HG02678 (cell line): ENCODE measurements around the gene SP100.
"Not testable (repeated sequence)": the region's sequence is repeated elsewhere in the genome, so short reads cannot be mapped to it uniquely, and the experiment has no call there.

Source experiments
- ATAC-seq: cut with Tn5 transposase; IDR thresholded peaks from one replicate; pipeline ENCODE4 v1.9.1; 2021; ENCODE audit warnings: mild to moderate bottlenecking, moderate library complexity; ENCODE audit not compliant: unreplicated experiment

SP100 gene

DNA sequence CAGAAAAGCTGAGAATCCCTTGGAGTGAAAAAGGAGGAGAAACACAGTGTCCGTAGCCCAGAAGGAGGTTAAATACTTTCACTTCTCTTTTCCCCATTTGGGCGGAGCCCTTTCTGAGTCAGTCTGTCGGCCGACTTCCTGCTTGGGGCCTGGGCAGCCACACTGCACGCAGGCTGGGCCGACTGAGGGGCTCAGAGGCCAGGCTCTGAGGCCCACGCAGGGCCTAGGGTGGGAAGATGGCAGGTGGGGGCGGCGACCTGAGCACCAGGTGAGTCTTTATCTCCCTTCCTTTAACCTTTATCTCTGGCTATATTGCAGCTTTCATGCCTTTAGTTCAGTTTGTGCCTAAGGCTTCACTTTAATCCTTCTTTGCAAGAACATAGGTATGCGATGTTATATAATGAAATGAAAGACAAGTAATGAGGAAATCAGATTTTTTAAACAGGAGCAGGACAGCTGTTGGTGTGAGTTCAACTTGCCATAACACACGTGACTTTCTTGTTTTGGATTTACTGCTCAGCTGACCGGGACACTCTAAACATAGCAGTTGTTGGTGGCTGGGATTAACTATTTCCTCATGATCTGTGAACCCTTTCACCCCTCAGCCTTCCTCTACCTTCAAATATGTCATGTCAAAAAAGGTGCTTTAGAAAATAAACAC is at the start of gene SP100:
Gene SP100 (plus strand): TSS at position 141 of the 661 bp plus-strand sequence. CDS start 96 bp downstream, at position 237.
- peak; percentile 75 for ATAC-seq

DNA sequence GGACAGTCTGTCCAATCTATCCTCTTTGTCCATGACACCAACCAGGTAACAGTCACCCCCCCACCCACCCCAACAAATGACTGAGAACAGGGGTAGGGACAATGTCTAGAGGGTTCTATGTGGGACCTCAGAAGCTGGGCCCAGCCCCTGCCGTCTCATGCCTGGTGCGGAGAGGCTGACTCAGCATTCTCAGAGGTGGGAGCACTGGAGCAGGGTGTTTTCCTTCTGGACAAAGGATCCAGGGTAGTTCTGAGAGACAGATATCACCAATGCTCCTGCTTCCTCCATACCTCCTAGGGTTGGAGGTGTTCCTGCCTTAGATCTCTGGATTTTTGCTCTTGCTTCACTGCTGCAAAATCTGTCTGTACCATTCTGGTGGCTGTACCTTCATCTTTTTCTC is 33.9 kb upstream of the SP100 start:
- ATAC-seq: no peak

DNA sequence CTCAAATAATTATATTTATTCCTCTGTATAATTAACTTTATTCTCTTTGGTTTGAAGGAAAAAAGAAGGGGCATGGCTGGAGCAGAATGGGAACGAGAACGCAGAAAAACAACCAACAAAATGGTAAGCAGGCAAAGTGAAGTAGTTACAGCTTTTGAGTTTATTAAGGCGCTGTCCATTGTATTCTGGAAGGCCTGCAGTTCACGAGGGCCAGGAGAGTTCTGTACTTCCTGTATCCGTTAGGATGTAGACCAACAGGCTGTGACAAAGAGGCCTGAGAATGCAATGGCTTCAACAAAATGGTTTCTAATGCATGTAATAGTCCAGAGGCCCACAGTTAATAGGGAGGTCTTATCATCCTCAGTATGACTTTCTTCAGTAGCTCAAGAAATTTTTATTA is 32.5 kb upstream of the SP100 start:
- ATAC-seq: no peak

DNA sequence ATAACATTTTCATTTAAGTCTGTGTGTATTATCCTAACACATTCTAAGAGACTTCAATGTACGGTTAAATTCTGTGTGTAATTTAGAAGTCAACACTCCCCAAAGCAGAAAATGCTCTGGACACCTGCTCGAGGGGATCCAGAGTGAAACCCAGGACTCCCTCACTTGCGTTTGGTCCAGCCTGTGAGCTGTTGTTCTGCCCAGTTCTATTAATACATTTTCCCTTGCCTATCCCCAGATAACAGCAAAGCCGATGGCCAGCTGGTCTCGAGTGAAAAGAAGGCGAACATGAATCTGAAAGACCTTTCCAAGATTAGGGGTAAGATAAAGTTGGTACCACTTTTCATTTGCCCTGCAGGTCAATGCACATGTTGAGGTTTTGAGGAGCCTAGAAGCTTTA is 31.0 kb upstream of the SP100 start:
- no peak for ATAC-seq

DNA sequence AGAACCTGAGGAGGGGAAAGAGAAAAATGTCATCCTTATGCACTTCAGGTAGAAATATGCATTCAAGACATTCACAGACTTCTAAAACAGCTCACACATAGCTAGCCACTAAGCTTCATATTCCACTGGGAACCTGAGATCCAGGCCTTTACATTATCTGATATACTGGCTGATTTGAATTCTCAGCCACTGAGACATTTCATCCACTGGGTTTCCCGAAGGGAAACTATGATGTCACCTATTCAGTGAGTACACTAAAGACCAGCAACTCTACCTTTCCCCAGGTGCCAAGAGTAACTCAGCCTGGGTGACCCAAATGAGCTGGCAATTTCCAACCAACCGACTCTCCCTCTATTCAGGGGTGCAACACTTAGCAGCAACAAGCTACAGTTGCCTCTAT is 21.7 kb upstream of the SP100 start:
- no peak for ATAC-seq

DNA sequence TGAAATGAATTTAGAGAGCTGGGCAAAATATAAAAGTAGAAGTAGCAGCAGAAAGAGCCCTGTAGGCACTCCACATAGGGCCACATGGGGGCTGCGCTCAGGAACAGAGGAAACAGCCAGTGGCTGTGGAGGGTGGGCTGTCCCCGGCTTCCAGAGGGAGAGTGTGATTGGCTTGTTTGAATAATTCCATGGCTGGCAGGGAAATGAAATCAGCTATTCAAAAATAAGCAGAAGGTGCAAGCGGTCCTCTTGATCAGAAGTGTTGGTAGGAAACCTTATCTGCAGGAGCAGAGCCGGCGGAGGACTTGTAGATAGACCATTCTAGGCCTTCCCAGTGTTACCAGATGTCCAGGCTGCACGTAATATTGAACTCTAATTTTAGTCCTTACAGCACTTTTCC is 17.3 kb upstream of the SP100 start:
- not testable (repeated sequence) for ATAC-seq

DNA sequence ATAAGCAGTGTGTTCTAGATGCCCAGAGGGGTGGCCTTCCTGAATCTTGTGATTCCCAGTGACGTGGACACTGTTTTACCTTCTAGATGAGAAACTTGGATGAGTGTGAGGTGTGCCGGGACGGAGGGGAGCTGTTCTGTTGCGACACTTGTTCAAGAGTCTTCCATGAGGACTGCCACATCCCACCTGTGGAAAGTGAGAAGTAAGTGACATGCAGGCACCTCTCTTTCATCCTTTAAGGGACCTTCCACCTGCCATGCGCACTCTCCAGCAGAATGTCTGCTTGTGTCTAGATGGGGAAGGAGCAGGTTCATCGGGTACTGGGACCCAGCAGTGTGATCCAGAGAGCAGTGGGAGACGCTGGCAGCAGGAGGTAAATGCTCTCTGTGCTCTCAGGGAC is 16.0 kb upstream of the SP100 start:
- no peak for ATAC-seq

DNA sequence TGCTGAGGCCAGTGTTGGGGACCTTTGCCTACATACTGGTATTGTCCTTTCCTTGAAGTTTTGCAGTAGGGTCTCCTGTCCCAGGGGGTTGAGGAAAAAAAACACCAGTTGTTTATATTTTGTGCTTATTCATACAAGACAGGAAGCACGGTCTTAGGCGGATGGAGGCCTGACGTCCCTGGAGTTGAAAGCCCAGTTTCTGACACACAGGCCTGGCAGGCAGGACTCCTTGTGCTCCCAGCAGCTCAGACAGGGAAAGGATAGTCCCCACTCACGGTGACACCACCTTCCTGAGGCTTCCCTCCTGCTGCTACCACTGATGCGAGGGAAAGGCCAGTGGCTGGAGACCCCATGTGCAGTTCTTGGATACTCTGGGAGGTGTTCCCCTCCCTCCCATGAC is 15.5 kb upstream of the SP100 start:
- no peak for ATAC-seq

DNA sequence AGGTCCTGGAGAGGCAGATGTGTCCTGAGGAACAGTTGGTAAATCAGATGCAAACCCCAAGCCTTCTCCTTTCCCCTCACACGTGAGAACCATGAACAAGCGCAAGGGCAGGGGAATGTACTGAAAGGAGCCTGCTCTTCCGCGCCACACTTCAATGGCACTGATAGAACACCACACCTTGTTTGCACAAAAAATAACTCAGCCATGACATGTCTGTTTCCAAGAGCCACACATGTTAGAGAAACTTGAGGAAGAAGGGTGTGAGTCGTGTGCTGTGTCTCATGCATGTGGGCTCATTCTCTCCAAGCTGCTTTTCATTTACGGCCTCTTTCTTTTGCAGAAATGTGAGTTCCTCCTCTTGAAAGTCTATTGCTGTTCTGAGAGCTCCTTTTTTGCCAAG is 15.0 kb upstream of the SP100 start:
- ATAC-seq: not testable (repeated sequence)

DNA sequence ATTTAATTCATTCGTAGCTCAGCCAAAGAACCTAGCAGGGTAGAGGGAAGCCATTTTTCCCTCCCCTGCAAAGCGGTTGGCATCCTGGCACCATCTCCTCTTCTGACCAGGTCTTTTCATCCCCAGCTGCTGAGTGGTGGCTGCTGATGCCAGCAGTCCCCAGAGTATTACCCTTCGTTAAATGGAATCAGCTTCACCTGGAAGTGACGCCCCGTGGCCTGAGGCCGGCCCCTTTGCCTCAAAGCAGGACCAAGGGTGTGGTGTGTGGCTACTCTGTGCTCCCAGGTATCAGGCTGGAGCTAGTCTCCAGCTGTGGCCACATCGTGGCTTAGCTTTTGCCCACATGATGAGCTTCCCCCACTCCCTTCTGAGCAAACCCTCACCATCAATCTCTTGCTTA is 12.3 kb upstream of the SP100 start:
- no peak for ATAC-seq

DNA sequence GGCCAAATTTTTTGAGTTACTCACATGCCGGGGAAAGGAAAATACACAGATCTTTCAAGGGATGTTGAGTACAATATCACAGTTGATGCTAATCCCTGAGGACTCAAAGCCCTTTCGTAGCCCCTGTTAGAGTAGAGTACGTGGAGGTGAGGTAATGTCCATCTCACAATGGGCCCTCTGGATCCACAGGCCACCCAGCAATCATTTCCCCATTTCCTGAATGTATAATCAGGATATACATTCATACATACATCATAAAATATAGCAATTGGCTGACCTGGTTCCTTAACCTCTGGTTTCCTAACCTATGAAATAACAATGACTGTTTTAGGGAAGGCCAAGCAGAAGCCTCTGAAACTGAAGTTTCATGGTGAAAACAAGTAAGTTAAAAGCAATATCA is 10.2 kb upstream of the SP100 start:
- ATAC-seq: no peak

DNA sequence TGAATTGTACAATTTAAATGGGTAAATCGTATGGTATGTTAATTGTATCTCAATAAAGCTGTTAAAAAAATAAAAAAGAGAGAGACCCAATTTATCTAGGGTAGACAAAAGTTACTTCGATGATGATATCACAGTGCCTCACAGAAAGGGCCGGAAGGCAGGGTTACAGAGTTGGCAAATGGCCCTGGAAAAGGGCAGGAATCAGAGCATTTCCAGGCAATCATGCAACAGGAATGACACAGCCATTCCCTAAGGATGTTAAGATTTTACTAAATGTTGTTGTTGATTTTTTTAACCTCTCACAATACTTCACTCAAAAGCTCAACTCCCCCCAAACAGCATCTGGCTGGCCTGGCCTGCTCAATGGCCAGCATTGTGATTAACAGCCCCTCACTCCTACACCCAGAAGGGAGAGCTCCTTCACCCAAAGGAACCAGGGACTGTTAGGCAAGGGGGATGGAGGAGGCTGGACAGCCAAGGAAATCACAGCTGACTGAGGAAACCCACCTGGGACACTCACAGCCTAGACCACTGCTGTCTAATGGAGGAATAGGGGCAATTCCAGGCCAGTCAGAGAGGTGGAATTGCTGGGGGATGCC is 7.7 kb upstream of the SP100 start:
- no peak for ATAC-seq

DNA sequence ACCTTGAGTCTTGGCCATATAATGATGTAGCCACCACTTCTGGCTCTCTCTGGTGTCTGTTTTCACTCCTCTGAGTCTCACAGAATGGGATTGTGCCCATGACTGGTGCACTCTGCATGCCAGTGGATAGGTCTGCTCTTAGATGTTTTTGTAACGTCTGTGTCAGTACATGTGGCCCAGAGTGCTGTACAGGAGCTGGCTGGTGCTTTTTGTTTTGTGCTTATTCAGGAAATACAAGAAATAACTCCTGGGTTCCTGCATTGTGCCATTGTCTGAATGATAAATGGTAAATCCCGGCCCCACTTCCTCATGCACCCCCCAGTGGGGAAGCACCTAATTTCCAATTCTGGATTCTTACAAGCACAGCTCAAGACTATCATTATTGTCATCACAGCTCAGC is 6.7 kb upstream of the SP100 start:
- not testable (repeated sequence) for ATAC-seq

DNA sequence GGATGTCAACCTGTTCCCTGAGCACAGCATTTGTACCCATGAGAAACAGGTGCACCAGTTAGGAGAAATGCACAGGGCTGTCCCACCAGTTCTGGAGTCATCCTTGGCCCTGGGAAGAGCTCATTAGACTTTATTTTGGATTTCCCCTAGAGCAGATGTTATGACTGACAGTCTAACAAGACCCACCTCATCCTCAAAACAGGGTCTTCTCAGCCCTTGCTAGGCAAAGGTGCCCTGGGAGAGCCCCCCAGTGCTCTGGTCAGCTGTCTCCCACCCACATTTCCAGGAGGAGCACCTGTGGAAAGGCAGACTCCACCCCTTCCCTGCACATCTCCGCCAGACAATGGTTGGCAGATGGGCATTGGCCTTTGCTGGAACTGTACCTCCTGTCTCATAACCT is 5.7 kb upstream of the SP100 start:
- no peak for ATAC-seq

DNA sequence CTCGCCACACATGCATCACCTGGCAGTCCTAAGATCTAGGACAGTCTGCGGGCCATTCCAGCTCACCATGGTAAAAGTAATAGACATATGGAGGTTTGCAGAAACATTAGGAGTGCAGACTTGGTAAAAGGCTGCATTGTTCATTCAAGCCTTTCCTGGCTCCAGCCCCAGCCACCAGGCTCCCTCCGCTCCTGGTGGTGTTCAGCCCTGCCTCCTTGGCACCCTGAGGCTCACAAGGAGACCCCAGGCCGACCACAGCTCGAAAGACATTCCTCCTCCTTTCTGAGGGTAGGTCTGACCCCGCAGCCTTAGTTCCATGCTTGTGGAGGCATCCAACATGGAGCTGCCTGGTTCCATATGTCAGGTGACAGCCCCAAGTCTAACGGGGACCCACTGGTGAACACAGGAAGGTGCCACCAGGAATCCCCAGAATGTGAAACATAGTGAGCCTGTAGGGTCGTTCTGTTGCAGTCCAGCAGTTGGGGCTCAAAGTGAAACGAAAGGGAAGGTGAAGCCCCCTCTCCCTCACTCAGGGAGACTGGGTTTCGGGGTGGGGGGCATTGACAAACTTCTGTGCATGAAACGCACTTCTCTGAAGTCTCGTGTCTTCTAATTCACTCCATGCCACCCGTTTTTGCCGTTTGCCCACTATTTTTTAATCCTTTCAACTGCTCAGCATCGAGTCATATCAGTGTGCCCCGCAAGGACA is 5.0 kb upstream of the SP100 start:
- no peak for ATAC-seq

DNA sequence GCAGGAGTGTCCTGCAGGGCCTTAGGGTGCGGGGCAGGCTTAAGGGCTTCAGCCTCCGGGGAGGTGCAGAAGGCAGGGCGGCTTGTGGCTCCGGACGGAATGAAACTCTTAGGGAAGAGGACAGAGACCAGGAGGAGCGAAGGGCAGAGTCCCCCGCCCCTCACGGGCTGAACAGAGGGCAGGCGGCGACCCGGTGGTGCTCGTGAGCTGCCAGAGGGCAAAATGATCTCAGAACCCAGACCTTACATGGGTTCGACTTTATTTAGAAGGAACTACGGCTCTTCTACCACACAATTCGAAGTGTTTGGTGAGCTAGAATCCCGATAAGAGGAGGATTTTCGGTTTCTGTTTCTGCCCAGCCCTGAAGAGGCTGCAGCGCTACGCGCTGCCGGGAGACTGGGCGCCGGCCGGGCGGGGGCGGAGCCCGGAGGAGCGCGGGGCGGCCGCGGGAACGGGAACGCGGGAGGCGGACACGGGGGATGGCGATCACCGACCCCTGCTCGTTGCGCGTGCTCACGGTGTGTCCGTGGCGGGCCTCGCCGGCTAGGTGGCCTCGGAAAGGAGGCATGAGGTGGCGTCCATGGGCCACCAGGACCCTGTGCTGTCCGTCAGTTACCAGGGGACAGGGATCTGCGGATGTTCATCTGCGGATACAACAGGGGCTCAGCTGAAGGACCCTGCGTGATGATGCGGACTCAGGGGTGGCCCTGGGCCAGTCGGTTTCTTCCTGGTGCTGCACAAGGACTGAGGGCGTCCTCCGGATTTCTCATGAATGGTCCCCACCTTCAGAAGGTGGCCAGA is 4.2 kb upstream of the SP100 start:
- peak; percentile 54 for ATAC-seq

DNA sequence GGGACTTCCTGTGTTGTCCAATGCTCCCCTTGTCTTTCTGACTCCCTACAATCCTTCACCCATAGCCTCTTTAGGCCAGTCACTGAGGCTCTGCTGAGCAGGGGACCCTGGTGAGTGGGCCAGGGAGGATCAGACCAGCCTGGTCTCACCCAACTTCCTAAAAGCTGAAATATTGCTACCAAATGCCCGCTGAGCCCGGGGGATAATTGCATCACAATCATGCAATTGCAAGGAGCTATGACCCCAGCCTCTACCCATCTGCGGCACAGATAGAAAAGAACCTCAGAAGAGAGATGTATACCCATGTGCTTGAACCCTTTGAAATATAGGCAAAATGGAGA is 3.7 kb upstream of the SP100 start:
- ATAC-seq: no peak

DNA sequence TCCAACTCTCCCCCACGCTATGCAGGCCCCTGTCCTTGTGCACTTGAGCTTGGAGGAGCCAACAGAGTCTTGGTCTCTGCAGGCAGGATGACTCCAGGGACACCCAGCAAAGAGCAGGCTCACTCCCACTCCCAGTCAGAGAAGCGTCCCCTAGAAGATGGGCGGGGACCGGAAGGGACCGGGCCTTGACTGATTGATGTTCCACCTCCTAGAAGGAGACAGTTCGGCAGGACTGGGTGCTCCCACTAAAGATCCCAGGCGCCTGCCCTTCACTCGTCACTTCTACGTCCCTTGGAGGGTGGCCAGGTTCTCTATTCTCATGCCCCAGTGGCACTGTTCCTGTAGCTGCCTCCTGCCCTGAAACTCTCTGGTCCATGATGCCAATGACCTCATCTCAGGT is 3.2 kb upstream of the SP100 start:
- no peak for ATAC-seq

DNA sequence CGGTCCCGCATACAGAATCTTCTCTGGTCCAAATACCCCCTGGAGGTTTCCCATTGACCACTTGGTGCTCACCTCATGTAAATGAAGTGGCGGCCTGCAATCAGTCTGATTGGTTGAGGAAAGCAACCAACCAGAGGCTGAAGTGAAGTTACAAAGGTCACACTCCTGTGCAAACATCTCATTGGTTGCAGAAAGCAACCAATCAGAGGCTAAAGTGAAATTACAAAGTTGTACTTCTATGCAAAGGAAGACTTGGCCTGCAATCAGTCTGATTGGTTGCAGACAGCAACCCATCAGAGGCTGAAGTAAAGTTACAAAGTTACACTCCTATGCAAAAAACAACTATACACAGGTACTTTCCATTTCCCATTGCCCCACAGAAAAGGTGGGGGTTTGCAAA is 2.5 kb upstream of the SP100 start:
- ATAC-seq: no peak

DNA sequence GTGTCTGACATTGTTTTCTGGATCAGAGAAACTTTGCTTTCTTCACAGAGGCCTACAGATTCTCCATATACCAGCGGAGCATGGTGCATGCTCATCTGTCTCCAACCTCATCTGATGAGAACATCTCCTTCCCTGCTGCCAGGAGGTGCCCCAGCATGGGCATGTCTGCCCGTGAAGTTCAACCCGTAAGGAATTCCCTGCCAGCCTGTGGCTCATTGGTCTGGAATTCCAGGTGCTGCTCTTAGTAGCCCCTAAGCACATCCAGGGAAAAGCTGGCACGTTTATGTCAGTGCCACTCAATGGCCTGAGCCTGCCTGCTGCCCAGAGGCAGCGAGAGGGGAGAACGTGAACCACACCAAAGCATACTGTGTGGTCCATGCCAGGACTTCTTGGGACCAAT is 1.7 kb upstream of the SP100 start:
- no peak for ATAC-seq

DNA sequence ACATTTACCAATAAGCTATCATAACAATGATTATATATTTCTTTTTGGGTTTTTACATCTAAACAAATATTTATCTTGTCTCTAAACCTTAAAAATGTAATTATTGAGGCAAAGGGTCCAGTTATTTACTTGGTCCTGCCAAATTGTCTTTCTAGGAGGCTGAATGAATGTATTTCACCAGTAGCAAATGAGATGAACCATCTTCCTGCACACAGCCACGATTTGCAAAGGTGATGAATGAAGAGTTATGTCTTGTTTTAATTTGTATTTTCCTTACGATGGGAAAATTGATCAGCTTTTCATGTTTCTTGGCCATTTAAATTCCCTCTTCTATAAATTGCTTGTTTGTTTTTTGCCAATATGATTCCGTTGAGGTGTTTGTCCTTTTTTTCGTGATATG is 1.4 kb downstream of the SP100 start:
- no peak for ATAC-seq
